ENCODE results near the gene SH3PXD2A. TPM values are rescaled to one million over a fixed set of nuclear protein-coding genes. Genes with fewer than 3 reads are reported as not detected.
A peak's percentile ranks its signal among the peaks of the same experiment; 100 is the strongest.

The SH3PXD2A gene
- total and polyA plus RNA-seq, 2 of the 4 experiments (the other 2 are of a cell fraction), result 6.3 to 23.0 TPM

- Histone ChIP-seq H2BK20ac (ENCODE audit: low read depth, low read length) (peak overlapping the region; percentile 76), H2AK9ac (replicated peaks; ENCODE audit: low read depth, low read length, poor library complexity) (peak overlapping the region; percentile 59), H3K4me2 (ENCODE audit: low read depth, low read length) (peak overlapping the region; percentile 84), H4K5ac (ENCODE audit: low read depth, low read length) (peak overlapping the region; percentile 84), H2AFZ (replicated peaks; ENCODE audit: low read length, poor library complexity) (peak overlapping the region; percentile 95), H3K14ac (replicated peaks; ENCODE audit: low read depth, low read length) (peak overlapping the region; percentile 96), H4K91ac (ENCODE audit: insufficient read depth, low read depth, low read length) (peak overlapping the region; percentile 87), H3K56ac (ENCODE audit: extremely low read depth, insufficient read depth, low read length) (peak overlapping the region; percentile 60; the same call in 1 of the 2 replicates), H3K9me3 (ENCODE audit: control insufficient read depth, insufficient read depth, low read length) (no peaks in the 10 kb centered on the region), H2BK15ac (ENCODE audit: low read depth, low read length) (peak overlapping the region; percentile 84; the same call in 1 of the 3 replicates), H3K4ac (ENCODE audit: low read depth, low read length) (peak overlapping the region; percentile 95), H3K9ac (ENCODE audit: low read depth, low read length) (peak overlapping the region; percentile 71; the same call in 1 of the 2 replicates), H3K23ac (ENCODE audit: low read depth, low read length) (peak overlapping the region; percentile 89), H3K79me1 (ENCODE audit: low read depth in 1 of 2, low read length in 2 of 2) (peaks cover 21 to 76% of the 10 kb centered on the region in 2 experiments), H2BK5ac (ENCODE audit: low read depth, low read length, poor library complexity, severe bottlenecking) (peak overlapping the region; percentile 82), H3K4me1 (ENCODE audit: control insufficient read depth, insufficient read depth, low read length) (peaks cover 24% of the 10 kb centered on the region), H3K27ac (ENCODE audit: insufficient read depth, low read length) (peak overlapping the region; percentile 82), H3K4me3 (ENCODE audit: insufficient read depth, low read depth, low read length) (peak overlapping the region; percentile 7; the same call in 1 of the 2 replicates), H3K27me3 (ENCODE audit: control insufficient read depth, insufficient read depth, low read length) (no peaks in the 10 kb centered on the region), H2BK120ac (ENCODE audit: low read depth, low read length) (peak overlapping the region; percentile 74), H2AK5ac (ENCODE audit: low read depth, low read length) (peak overlapping the region; percentile 97), H3K36me3 (ENCODE audit: control insufficient read depth, insufficient read depth, low read length) (peaks cover 8% of the 10 kb centered on the region; the same call in 1 of the 2 replicates), H4K20me1 (ENCODE audit: insufficient read depth, low read length) (no peaks in the 10 kb centered on the region), H3K9me1 (ENCODE audit: insufficient read depth, low read length) (peaks cover 25% of the 10 kb centered on the region), H3K18ac (ENCODE audit: low read depth, low read length) (peak overlapping the region; percentile 59), H4K8ac (ENCODE audit: low read depth in 2 of 2, low read length in 2 of 2) (peak overlapping the region; percentile 88 to 92)
- DNase-seq, result peak; percentile 55
- dilution Hi-C loops (cut with HindIII; ENCODE audit: low sequenced_read_pairs, unreplicated experiment) (no loop called here), in situ Hi-C loops (cut with MboI; ENCODE audit: low sequenced_read_pairs) (no loop called here), intact Hi-C loops (cut with micrococcal nuclease) (no loop called here)
- no TSS peak for BruUV-seq (replicated peaks)
- TF ChIP-seq MAFK (IDR thresholded peaks at IDR 0.05; ENCODE audit: low read depth, low read length) (no peak), RAD21 (IDR thresholded peaks at IDR 0.05; ENCODE audit: low read length) (no peak; the same call in 1 of the 2 replicates), POLR2A (IDR thresholded peaks at IDR 0.05; ENCODE audit: low read depth, low read length) (peak; percentile 55), RFX5 (IDR thresholded peaks at IDR 0.05; ENCODE audit: low read depth, low read length) (no peak), MXI1 (IDR thresholded peaks at IDR 0.05; ENCODE audit: borderline replicate concordance, low read depth, low read length) (peak; percentile 23; the same call in 1 of the 2 replicates), NFE2L2 (IDR thresholded peaks at IDR 0.05; ENCODE audit: low read depth, low read length) (no peak), SMC3 (IDR thresholded peaks at IDR 0.05; ENCODE audit: low read depth, low read length) (no peak), BHLHE40 (IDR thresholded peaks at IDR 0.05; ENCODE audit: low read depth, low read length) (no peak; the same call in 1 of the 2 replicates), CHD1 (IDR thresholded peaks at IDR 0.05; ENCODE audit: low read depth, low read length) (no peak), CEBPB (IDR thresholded peaks at IDR 0.05; ENCODE audit: low read depth, low read length) (no peak), FOS (IDR thresholded peaks at IDR 0.05; ENCODE audit: low read depth, low read length) (no peak), RCOR1 (IDR thresholded peaks at IDR 0.05; ENCODE audit: insufficient replicate concordance, low read length) (no peak)
- TF ChIP-seq, protein P1, sequence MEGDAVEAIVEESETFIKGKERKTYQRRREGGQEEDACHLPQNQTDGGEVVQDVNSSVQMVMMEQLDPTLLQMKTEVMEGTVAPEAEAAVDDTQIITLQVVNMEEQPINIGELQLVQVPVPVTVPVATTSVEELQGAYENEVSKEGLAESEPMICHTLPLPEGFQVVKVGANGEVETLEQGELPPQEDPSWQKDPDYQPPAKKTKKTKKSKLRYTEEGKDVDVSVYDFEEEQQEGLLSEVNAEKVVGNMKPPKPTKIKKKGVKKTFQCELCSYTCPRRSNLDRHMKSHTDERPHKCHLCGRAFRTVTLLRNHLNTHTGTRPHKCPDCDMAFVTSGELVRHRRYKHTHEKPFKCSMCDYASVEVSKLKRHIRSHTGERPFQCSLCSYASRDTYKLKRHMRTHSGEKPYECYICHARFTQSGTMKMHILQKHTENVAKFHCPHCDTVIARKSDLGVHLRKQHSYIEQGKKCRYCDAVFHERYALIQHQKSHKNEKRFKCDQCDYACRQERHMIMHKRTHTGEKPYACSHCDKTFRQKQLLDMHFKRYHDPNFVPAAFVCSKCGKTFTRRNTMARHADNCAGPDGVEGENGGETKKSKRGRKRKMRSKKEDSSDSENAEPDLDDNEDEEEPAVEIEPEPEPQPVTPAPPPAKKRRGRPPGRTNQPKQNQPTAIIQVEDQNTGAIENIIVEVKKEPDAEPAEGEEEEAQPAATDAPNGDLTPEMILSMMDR (conservative IDR thresholded peaks at IDR 0.05; ENCODE audit: low read depth, low read length), result no peak
- TF ChIP-seq, protein P2, sequence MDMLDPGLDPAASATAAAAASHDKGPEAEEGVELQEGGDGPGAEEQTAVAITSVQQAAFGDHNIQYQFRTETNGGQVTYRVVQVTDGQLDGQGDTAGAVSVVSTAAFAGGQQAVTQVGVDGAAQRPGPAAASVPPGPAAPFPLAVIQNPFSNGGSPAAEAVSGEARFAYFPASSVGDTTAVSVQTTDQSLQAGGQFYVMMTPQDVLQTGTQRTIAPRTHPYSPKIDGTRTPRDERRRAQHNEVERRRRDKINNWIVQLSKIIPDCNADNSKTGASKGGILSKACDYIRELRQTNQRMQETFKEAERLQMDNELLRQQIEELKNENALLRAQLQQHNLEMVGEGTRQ (IDR thresholded peaks at IDR 0.05; ENCODE audit: low read depth, low read length), result no peak
- 10% methylated on average over 17 of the region's 37 CpGs; no CpG with 5 or more reads in 1 of the 2 experiments for WGBS, 2 experiments (ENCODE audit: extremely low coverage in 2 of 2, insufficient read length in 1 of 2)
- ATAC-seq (ENCODE audit: low read depth), result peak; percentile 88
- POLR2A ChIA-PET (ENCODE audit: unreplicated experiment), result no interaction called here
- CTCF ChIA-PET, result interaction anchor here (0.7 kb wide), 1 partner anchor 17 kb away, joined by 3 read pairs; no protein-coding TSS in a partner anchor
Observed at GRCh38 chr10:103668351-103669242, 186.8 kb downstream of the SH3PXD2A start.
